ENCODE data around the gene GTPBP8.

Gene GTPBP8

DNA sequence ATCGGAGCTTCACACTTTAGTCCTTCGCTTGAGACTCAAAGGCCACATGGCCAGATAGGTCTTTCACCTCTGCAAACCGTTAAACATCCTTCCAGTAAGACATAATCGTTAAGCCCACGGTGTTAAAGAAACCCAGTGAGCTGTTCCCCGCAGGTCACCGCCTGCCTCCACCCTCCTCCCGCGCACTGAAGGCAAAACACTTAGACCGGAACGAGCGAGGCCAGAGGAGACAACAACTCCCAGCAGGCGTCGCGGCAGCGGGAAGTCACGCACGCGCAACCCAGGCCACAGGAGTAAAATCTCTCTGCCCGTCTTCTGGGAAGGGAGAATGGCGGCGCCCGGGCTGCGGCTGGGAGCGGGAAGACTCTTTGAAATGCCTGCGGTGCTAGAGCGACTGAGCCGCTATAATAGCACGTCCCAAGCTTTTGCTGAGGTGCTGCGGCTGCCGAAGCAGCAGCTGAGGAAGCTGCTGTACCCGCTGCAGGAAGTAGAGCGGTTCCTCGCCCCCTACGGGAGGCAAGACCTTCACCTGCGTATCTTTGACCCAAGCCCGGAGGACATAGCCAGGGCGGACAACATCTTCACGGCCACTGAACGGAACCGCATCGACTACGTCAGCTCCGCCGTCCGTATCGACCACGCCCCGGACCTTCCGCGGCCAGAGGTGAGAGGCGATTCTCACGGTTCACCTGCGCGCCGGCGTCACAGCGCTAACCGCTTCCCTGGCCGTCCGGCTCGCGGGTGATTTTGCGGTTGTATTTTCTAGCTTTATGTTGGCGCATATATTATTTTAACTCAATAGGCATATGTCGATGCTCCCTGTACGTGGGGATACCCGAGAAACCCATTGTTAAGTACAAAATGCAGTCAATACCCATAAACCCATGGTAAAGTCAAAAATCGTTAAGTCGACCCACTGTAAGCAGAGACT, at the start of gene GTPBP8:
Gene GTPBP8 (plus strand): TSS at position 313 of the 931 bp plus-strand sequence. CDS start 16 bp downstream, at position 329.
- Histone ChIP-seq H2AFZ (ENCODE audit: low read depth, low read length, severe bottlenecking) (peak within 1 kb of the TSS; percentile 90), H3K36me3 (ENCODE audit: low read length) (peaks cover 6% of the 10 kb centered on the region; the same call in 1 of the 2 replicates), H3F3A (ENCODE audit: insufficient read depth) (peaks cover 31% of the 10 kb centered on the region), H3K9me2 (replicated peaks; ENCODE audit: insufficient read depth, low read length) (no peaks in the 10 kb centered on the region), H3K4me2 (ENCODE audit: low read depth, low read length, poor library complexity, severe bottlenecking) (peak within 1 kb of the TSS; percentile 98), H4K20me1 (ENCODE audit: low read depth, low read length) (no peaks in the 10 kb centered on the region), H3K27ac (ENCODE audit: low read depth, low read length) (peak within 1 kb of the TSS; percentile 66), H3K4me3 (ENCODE audit: insufficient read depth, low read length, poor library complexity, severe bottlenecking) (peak within 1 kb of the TSS; percentile 92), H3K9ac (ENCODE audit: low read length) (peak within 1 kb of the TSS; percentile 76), H3K9me3 (ENCODE audit: insufficient read depth, low read length) (no peaks in the 10 kb centered on the region), H3K27me3 (ENCODE audit: low read length) (no peaks in the 10 kb centered on the region), H3K79me2 (ENCODE audit: insufficient read depth, low read length) (peaks cover 42% of the 10 kb centered on the region)
- TF ChIP-seq, protein P1, sequence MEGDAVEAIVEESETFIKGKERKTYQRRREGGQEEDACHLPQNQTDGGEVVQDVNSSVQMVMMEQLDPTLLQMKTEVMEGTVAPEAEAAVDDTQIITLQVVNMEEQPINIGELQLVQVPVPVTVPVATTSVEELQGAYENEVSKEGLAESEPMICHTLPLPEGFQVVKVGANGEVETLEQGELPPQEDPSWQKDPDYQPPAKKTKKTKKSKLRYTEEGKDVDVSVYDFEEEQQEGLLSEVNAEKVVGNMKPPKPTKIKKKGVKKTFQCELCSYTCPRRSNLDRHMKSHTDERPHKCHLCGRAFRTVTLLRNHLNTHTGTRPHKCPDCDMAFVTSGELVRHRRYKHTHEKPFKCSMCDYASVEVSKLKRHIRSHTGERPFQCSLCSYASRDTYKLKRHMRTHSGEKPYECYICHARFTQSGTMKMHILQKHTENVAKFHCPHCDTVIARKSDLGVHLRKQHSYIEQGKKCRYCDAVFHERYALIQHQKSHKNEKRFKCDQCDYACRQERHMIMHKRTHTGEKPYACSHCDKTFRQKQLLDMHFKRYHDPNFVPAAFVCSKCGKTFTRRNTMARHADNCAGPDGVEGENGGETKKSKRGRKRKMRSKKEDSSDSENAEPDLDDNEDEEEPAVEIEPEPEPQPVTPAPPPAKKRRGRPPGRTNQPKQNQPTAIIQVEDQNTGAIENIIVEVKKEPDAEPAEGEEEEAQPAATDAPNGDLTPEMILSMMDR (IDR thresholded peaks at IDR 0.05; ENCODE audit: insufficient read depth, low read length, poor library complexity, severe bottlenecking): no peak
- TF ChIP-seq EZH2phosphoT487 (conservative IDR thresholded peaks at IDR 0.05; ENCODE audit: low read length): no peak

- TF ChIP-seq, protein P1 (IDR thresholded peaks at IDR 0.05; ENCODE audit: insufficient read depth, low read length, poor library complexity, severe bottlenecking): no peak
- no peak for TF ChIP-seq EZH2phosphoT487 (conservative IDR thresholded peaks at IDR 0.05; ENCODE audit: low read length)
- H3K9ac ChIP-seq (ENCODE audit: low read length): no peak overlapping the region
- H3K9me3 ChIP-seq (ENCODE audit: insufficient read depth, low read length): 0 out of 2 replicates have a peak, but pooled peaks cover 6% of the 10 kb centered on the region
- no peaks in the 10 kb centered on the region for H3K27me3 ChIP-seq (ENCODE audit: low read length)
- no peak overlapping the region for H3K27ac ChIP-seq (ENCODE audit: low read depth, low read length)
- H3K9me2 ChIP-seq (replicated peaks; ENCODE audit: insufficient read depth, low read length): no peaks in the 10 kb centered on the region
- H3K4me3 ChIP-seq (ENCODE audit: insufficient read depth, low read length, poor library complexity, severe bottlenecking): no peak overlapping the region
- H4K20me1 ChIP-seq (ENCODE audit: low read depth, low read length): no peaks in the 10 kb centered on the region
- H3K4me2 ChIP-seq (ENCODE audit: low read depth, low read length, poor library complexity, severe bottlenecking): no peak overlapping the region
- no peaks in the 10 kb centered on the region for H3K79me2 ChIP-seq (ENCODE audit: insufficient read depth, low read length)
- H3F3A ChIP-seq (ENCODE audit: insufficient read depth): no peaks in the 10 kb centered on the region
- no peak overlapping the region for H2AFZ ChIP-seq (ENCODE audit: low read depth, low read length, severe bottlenecking)
- 0 out of 2 replicates have a peak, but pooled peaks cover 7% of the 10 kb centered on the region for H3K36me3 ChIP-seq (ENCODE audit: low read length)
Measured at GRCh38 chr3:112948346-112948838, 42.4 kb upstream of the GTPBP8 start.

- Histone ChIP-seq H3K4me2 (ENCODE audit: low read depth, low read length, poor library complexity, severe bottlenecking) (no peak overlapping the region), H3K27me3 (ENCODE audit: low read length) (no peaks in the 10 kb centered on the region), H3K9me3 (ENCODE audit: insufficient read depth, low read length) (no peaks in the 10 kb centered on the region)
Measured at GRCh38 chr3:112956351-112956750, 34.4 kb upstream of the GTPBP8 start.

More at GRCh38 chr3:112956351-112956750, 34.4 kb upstream of the GTPBP8 start:
- Histone ChIP-seq H3K9me2 (replicated peaks; ENCODE audit: insufficient read depth, low read length) (no peaks in the 10 kb centered on the region), H3K4me3 (ENCODE audit: insufficient read depth, low read length, poor library complexity, severe bottlenecking) (no peak overlapping the region), H3K27ac (ENCODE audit: low read depth, low read length) (no peak overlapping the region), H3K9ac (ENCODE audit: low read length) (no peak overlapping the region), H3K36me3 (ENCODE audit: low read length) (0 out of 2 replicates have a peak, but pooled peaks cover 4% of the 10 kb centered on the region), H4K20me1 (ENCODE audit: low read depth, low read length) (no peaks in the 10 kb centered on the region), H3F3A (ENCODE audit: insufficient read depth) (no peaks in the 10 kb centered on the region), H3K79me2 (ENCODE audit: insufficient read depth, low read length) (no peaks in the 10 kb centered on the region), H2AFZ (ENCODE audit: low read depth, low read length, severe bottlenecking) (no peak overlapping the region)
- TF ChIP-seq EZH2phosphoT487 (conservative IDR thresholded peaks at IDR 0.05; ENCODE audit: low read length): no peak
- TF ChIP-seq, protein P1 (IDR thresholded peaks at IDR 0.05; ENCODE audit: insufficient read depth, low read length, poor library complexity, severe bottlenecking): no peak

Data from SU-DHL-6 (cell line).